NCI-H774 (cell line): Measurements from ENCODE around the gene MRPS22.
A peak's percentile ranks its signal among the peaks of the same experiment; 100 is the strongest.

Experiments
- DNase-seq: peaks from one replicate; lab custom pipeline; 2025; lab: John Stamatoyannopoulos, UW

Gene MRPS22

DNA sequence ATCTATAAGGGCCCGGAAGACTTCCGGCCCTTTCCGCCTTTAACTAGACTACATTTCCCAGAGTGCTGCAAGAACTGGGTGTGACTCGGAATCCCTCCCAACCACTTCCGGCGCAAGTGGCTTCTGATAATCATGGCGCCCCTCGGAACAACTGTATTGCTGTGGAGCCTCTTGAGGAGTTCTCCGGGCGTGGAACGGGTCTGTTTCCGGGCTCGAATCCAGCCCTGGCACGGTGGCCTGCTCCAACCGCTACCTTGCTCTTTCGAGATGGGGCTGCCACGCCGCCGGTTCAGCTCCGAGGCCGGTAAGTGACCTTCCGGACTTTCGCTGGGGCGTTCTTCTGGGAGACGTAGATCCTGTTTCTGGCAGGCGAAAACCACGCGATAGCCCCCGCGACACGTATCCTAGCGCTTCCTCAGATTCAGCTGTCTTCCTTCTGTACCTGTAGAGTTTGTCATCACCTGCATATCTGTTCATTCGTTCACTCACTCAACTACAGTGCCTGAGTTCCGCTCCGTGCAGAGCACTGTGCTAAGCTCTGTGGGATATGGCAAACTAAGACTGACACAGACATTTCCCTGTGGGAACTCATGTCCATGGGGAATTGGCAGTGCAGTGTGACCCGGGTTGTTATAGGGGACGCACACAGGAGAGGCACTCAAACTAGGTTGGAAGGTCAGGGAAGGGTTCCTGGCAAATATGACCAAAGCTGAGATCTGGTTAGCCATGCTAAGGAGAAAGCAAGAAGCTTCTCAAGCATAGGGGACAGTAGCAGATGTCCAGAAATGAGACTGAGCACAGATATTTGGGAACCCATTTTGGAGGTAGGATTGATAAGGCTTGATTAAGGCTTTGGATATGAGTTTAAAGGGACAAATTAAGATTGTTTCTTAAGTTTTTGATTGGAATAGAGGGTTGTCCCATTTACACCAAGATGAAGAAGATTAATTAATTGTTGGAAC lies at the start of gene MRPS22:
Gene MRPS22, plus strand, starts transcription at position 126 of the 962 bp plus-strand sequence. Its CDS starts 7 bp downstream, at position 133.
- peak; percentile 85 for DNase-seq

DNA sequence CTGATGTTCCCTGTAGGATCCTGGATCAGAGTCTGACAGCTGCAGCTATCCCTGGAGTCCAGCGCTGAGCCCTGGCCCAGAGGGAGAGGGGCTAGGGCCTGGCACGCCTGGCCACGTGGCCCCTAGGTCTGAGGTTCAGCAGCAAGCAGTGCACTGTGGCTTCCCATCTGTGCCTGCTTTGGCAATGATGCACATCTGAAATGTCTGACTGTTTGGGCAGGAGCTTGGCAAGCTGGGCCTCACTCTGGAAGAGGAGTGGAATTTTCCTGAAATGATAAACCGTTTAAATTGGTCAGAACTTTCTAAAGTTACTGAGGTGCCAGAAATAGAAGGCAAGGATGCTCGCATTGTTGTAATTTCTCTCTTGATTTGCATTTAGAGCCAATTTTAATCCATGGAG lies 48.8 kb upstream of the MRPS22 start:
- DNase-seq, result no peak

DNA sequence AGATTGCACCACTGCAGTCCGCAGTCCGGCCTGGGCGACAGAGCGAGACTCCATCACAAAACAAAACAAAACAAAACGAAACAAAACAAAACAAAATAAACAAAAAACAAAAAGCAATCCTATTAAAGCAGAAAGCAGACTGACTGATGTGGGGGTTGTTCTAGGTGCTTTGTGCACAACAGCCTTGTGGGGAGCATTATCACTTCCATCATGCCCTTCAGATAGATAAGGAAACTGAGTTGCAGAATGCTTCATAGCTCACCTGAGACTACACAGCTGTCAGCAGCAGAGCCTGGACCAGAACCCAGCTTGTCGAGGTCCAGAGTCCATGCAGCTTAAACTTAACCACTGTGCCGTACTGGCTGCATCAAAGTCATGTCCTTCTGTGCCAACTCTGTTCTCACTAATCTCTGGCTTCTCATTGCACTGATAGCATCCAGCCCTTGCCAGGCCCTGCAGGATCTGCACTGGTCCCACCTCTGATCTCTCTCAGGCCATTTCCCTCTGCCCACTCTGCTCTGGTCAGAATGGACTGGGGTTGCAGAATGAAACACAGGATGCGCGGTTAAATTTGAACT lies 47.6 kb upstream of the MRPS22 start:
- no peak for DNase-seq

DNA sequence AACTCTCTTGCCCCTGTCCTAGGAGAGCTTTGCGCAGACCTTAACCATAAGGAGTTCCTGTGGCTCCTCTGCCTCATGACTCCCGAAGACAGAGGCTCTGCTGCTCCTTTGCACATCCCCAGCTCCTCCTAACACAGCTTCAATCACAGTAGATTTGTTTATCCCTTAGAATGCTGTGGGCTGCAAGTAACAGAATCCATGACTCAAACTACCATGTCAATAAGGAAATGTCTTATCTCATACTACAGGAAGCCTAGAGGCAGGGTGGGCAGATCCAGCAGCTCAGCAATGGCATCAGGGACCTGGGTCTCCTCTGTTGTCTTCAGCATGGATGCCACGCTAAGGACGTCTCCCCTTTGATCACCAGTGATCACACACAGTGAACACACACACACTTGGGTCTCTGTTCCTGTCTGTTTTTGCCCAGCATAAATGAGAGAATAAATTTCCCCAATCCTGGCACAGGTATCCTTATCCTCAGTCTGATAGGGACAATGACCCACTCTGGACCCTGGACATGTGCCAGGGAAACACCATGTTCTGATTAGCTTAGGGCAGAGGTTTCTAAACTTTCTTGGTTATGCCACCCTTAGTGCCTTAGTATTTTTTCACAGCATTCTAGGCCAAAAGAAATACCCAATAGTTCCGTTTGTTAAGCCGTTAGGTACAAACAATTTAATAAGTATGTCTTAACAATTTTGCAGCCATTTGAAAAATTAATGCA lies 46.1 kb upstream of the MRPS22 start:
- no peak for DNase-seq

DNA sequence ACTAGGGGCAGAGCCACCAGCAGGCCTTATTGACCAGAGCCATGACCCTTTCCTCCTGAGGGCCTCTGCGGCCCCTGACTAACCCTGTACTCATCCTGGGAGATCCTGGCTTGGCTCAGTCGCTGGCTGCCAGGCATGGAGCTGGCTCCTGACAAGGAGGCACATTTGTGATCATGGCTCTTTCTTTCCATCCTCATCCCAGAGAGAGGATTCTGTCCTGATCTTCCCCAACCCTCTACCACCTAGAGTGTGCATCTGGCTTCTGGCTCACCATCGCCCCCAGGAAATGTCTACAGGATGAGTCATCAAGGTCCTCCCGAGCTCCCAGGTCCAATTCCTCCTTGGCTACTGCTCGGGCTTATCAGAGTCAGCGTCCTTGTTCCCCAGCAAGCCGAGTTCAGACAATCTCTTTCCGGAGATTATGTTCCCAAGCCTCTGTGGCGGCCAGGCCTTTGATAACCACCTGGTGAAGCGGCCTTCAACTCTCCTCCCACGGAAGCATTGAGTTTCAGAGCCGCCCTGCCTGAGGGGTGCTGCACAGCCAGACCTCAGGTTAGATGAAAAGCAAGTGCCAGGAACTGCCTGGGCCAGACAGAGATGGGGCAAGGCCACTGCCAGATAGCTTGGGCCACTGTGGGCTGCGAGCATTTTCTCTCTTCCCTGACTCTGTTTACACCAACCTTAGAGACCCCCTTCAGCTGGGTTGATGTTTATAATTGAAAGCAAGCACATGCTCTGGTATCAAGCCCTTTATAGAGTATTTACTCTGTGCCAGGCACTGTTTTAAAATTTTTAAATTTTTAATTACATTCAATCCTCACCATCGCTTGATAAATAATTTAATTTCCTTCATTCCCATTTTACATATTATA lies 44.3 kb upstream of the MRPS22 start:
- no peak for DNase-seq

DNA sequence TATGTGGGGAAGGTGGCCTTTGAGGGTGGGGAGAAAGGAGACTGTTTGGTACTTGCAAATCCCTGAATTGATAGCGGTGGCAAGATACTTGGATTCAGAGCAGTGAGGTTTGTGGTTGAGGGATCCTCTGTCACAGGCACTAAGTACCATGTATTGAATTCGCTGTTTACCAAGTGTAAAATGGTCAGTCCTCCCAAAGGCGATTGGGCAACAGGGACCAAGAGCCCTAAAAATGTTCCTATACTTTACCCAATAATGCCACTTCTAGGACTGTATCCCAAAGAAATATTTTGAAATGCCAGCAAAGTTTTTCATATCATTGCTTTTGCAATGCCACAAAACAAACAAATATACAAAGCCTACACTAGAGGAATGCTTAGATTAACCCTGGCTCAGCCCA lies 43.4 kb upstream of the MRPS22 start:
- DNase-seq, result no peak

DNA sequence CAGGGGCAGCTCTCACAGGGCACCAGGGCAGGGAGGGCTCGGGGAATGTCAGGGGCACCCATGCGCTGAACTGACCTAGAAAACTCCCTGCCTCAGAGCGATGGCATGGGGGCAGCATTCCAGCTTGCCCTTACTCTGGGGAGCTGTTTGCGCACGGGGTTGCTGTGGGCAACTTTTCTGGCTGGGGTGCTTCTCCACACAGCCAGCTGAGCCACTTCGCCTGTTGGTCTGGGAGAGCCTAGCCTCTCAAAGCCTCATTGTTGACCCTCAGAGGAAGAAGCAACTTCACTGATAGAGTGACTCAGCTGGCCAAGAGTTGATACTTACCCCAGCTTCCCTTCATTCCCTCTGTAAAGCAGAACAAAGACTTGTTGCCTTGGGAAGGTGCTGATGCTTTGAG lies 42.6 kb upstream of the MRPS22 start:
- DNase-seq, result no peak

DNA sequence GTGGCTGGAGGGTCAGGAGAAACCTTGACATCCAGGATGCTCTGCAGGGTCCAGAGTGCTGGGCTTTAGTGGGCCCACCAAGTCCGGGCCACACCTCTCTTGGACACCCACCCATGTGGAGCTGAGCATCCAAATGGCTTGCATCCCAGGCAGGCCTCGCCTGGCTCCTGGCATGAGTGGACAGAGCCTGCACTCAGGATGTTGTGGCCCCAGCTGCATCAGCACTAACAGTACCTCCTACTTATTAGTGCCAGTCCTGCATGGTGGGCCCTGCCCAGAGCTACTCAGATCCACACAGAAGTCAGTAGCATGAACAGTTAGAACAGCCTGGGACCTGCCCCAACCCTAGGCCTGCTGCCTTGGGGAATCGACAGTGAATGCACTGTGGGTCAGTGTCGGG lies 42.2 kb upstream of the MRPS22 start:
- DNase-seq, result no peak

DNA sequence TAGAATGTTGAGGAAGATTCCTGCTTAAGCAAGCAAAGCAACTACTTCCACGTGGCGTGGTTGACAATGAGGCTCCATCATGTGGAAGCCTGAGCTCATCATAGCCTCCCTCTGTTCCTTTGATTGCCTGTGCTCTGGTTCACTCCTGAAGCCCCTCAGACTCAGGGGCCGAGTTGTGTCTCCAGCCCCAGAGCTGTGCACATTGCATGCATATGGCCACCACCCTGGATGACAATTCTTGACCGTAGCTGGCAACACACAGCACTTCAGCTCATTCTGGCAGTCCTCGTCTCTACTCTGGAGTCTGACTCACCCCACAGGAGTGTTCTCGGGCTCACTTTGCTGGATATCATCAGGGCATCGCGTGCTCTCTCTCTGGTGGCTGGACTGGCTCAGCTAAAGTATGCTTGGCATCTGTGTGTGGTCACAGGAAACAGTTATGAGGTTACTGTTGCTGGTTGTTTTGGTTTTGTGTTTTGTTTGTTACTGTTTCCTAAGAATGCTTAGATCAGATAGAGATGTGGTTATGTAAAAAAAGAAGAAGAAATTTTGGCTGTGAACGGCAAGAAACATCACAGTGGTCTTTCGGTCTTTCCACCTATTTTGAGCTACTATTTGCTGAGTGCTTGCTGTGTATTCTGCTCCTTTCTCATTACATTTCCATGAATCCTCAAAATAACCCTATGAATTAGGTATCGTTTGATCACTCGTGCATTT lies 41.6 kb upstream of the MRPS22 start:
- DNase-seq, result no peak

DNA sequence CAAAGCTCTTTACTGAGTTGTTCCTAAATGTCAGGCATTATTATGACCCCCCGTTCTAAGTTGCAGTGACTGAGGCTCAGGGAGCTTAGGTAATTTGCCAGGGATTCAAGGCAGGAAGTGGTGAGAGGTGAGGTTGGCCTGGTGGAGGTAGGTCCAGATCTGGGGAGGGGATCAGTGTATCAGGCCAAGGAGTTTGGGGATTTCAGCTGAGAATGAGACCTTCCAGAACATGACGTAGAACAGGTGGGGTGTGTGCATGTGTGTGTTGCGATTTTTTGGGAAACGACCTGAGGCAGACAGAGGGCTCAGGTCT lies 41.1 kb upstream of the MRPS22 start:
- no peak for DNase-seq

DNA sequence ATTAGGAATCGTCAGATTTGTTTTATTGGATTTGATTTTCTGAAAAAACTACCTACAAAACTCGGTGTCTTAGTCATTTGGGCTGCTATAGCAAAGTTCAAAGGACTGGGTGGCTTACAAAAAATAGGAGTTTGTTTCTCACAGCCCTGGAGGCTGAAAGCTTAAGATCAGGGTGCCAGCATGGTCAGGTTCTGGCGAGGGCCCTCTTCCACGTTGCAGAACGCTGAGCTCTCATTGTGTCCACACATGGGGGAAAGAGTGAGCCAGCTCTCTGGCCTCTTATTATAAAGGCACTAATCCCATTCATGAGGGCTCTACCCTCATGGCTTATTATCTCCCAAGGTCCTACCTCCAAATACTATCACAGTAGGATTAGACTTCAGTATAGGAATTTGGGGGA lies 40.6 kb upstream of the MRPS22 start:
- no peak for DNase-seq

DNA sequence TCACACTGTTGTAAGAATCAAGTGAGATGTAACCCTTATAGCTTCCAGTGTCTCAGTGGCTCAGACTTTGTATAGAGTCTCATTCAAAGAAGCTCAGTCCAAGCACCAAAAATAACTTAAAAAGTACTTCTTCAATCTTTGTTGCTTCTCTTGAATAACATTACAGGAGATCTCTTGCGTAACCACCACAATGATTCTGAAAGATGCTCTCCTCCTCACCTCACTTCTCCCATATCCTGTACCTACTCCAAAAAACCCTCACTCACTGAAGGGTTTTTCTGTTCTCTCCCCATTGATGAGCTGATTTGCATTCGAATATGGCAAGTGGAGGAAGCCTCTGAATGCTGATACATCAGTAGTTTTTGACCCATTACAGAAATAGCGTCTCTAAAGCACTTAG lies 39.4 kb upstream of the MRPS22 start:
- no peak for DNase-seq

DNA sequence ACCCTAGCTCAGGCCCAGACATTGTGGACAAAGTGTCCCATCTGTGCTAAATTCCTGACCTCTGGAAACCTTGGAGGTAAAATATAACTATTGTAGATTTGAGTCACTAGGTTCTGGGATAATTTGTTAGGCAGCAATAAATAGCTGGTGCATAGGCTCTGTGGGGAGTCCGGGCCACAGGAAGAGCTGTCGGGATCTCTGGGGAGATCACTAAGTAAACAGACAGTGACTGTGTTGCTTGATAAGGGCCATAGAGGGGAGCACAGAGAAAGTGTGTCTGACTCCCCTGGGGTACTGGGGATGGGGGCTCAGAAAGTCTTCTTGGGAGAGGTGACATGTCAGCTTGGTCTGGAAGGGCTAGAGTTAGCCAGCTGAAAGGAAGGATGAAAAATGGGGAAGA lies 37.7 kb upstream of the MRPS22 start:
- no peak for DNase-seq

DNA sequence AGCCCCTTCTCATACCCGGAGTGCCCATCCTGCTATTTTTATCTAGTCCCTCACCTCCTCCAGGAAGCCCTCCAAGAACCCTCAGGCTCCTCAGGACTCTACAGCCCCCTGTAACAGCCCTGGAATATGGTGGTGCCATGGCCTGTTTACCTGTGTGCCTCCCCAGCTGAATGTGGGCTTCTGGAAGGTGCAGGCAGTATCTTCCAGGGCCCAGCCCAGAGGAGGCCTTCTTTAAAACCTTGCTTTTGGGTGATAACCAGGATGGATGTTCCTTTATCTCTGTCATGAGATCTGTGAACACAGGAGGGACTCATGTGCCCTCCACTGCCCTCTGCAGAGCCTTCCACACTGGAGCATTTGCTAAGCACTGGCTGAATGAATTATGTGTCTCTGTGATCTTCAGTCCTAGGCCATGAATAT lies 36.7 kb upstream of the MRPS22 start:
- no peak for DNase-seq

DNA sequence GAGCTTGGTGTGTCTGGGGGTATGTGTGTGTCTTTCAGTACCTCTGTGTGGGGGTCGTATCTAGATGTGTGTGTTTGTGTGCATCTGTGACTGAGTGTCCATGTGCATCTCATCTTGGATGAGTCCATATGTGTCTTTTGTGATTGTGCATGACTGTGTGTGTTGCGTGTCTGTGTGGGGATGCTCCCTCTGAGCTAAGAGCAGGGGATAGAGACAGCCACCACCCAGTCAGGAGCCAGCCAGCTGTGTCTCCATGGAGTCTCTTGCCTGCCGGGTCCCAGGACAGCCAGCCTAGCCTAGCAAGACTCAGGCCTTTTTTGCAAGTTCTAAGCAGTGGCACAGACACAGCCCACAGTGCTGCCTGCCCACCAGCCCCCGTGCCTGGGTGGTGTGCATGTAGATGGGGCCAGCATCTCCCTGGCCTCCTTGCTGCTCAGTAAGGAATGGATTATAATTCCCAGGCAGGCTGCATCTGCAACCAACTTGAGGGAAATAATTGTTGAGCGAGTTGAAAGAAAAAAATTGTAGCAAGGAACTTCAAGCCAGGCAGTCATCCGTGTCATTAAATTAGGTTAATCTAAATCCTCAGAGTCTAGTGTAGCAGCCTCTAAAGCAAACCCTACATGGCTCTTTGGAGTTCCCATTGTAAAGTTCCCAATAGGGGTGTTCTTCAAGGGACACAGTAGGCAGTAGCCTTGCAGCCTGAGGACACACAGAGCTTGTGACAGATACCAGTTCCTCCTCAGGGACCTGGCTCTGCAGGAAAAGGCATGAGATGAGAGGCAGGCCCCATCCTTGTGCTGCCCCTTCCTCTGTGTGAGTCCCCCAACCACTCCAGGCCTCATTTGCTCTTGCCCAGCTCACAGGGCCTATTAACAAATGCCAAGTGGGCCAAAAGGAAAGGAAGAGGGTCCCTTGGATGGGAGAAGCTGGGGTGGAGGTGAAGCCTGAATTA lies 35.9 kb upstream of the MRPS22 start:
- DNase-seq, result no peak

DNA sequence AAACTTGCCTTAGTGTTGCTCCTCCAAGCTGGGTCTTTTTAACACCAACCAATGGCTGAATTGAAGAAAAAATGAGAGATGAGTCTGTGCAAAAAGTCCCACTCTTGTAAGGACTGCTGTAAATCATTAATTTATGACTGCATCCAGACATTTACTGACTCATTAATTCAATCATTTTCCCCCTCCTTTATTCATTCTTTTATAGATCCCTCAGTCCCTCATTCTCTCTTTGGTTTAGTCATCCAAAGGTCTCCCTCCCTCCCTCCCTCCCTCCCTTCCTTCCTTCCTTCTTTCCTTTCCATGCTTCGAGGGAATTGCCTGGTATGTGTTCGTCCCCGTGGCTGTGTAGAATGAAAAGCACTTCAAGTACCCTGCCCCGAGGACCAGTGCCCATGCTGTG lies 35.3 kb upstream of the MRPS22 start:
- DNase-seq, result no peak

DNA sequence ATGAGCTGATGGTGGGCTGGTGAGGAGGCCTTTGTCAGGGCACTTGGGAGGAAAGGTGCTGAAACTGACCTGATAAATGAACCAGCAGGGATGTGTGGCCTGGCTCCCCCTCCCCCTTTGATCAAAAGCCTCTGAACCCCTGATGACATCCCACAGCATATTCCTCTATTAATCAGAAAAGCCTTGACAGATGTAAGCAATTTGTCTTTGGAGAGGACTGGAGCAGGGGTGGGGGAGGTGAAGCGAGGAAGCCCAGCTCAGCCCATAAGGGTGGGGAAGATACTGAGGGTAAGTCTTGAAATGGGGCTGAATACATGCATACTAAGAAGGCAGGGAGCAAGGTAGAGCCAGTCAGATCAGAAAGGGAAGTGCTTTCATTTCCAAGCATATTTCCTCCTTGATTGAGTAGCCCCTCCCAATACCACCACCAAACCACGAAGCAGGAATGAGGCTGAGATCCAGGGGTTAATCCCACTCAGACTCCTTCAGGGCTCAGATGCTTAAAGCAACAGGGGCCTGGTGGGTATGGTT lies 34.7 kb upstream of the MRPS22 start:
- no peak for DNase-seq

DNA sequence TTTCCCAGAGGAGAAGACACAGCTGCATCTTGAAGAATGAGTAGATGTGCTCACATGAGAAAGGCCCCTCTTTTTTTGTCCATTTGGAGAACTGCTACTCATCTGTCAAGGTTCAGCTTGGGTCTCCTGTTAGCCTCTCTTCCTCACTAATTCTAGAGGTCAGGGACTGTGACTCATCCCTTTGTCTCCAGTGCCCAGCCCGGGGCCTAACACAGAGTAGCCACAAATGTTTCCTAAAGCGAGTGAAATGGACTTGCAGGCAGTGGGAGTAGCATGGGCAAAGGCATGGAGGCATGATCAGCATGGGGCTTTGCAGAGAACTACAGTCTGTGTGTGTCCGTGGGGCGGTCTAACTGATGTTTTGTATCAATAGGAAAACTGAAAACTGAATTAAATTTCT lies 33.9 kb upstream of the MRPS22 start:
- no peak for DNase-seq

DNA sequence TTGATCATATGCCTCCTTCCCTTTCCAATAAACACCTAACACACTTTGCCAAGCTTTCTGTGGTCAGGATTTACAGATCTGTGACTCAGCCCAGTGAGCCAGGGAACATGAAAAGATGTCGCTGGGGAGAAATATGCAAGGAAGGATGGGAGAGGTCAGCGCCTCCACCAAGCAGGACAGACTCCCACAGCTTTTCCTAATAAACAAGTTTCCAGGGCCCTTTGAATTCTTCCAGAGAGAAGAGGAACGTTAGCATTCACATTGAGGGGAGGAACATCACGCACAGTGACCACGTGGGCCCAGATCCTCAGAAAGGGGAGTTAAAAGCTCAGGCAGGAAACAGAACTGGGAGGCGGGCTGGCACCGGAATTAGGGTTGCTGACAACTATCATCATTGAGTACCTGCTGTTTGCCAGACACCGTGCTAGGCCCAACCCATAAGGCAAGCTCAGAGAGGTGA lies 33.3 kb upstream of the MRPS22 start:
- no peak for DNase-seq

DNA sequence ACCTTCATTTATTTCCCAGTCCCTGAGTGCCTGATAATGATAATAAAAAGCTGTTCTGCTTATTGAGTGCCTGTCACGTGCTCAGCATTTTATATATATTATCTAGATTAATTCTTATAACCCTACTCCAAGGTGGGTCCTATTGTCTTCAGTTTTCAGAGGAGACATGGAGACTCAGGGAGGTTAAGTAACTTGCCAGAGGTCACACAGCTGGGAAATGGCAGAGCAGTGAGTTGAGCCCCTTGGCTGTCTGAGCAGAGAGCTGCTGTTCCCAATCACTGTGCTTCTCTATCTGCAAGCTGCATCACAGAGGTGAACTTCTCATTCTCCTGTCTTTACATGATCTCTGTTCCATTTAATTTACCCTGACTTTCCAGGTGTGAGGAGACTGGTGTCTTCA lies 32.3 kb upstream of the MRPS22 start:
- DNase-seq, result no peak
